Endothelial cell of umbilical vein (primary cell): ENCODE measurements around the gene SUGCT. TPM values are rescaled to one million over a fixed set of nuclear protein-coding genes. Genes with fewer than 3 reads are reported as not detected.

ENCODE experiments used
- BruUV-seq: library from RNA; stranded (reverse); fragments of 400-500 nt; replicated peaks from 2 replicates; lab custom pipeline; 2021; lab: Mats Ljungman, UMichigan
- CTCF ChIA-PET: fragments of 300-600, 350-600 bp; sonication (Branson Sonifier 250); formaldehyde crosslinking; loops from one replicate; lab custom pipeline; 2021; ENCODE audit warnings: antibody characterized with exemption, inconsistent platforms; lab: Charles Lee
- POLR2A ChIA-PET: fragments of 300-600, 350-600 bp; sonication (Branson Sonifier 250); formaldehyde crosslinking; loops from one replicate; lab custom pipeline; 2021; ENCODE audit warnings: antibody characterized with exemption, inconsistent platforms; lab: Charles Lee
- DNase-seq: peaks from one replicate; pipeline ENCODE4 v3.0.0-alpha.2; 2011; ENCODE audit warnings: low read depth, low spot score
- FAIRE-seq: peaks from 2 replicates; lab custom pipeline; 2011; peaks lifted over from hg19 to GRCh38; lab: Jason Lieb, UNC
- H2AFZ ChIP-seq: 2 replicates; pipeline ENCODE4 v1.6.0; 2012; ENCODE audit warnings: low read depth, low read length, control low read depth, inconsistent platforms
- H3K27ac ChIP-seq: 2 replicates; pipeline ENCODE4 v1.5.1; 2011; ENCODE audit warnings: low read depth, mild to moderate bottlenecking, control low read depth, low read length, moderate library complexity; ENCODE audit not compliant: insufficient read depth
- H3K27me3 ChIP-seq, 2 experiments: 2 replicates each; pipeline versions ENCODE4 v1.6.0 to v1.6.1; 2011; ENCODE audit warnings: low read length in 2 of 2, mixed read lengths in 1 of 2; ENCODE audit not compliant: control insufficient read depth in 2 of 2, insufficient read depth in 2 of 2
- H3K36me3 ChIP-seq, 2 experiments: 2 replicates in 1 of 2; 3 replicates in 1 of 2; pipeline ENCODE4 v1.5.1; 2011; ENCODE audit warnings: low read length in 2 of 2, mild to moderate bottlenecking in 1 of 2, moderate library complexity in 1 of 2; ENCODE audit not compliant: control insufficient read depth in 2 of 2, insufficient read depth in 2 of 2; ENCODE audit errors: extremely low read depth in 1 of 2
- H3K4me1 ChIP-seq: 3 replicates; pipeline ENCODE4 v1.5.1; 2011; ENCODE audit warnings: mild to moderate bottlenecking, low read length; ENCODE audit not compliant: control insufficient read depth, insufficient read depth; ENCODE audit errors: extremely low read depth
- H3K4me2 ChIP-seq: 2 replicates; pipeline ENCODE4 v1.6.1; 2011; ENCODE audit warnings: low read length, control low read depth, mixed read lengths; ENCODE audit not compliant: insufficient read depth
- H3K4me3 ChIP-seq, 3 experiments: fragments of 200-600 bp in 1 of 3; sonication (generic), shearing (Covaris generic) in 1 of 3; replicated peaks in 1 of 3; 2 replicates each; pipeline ENCODE4 v1.5.1; 2011 to 2016; ENCODE audit warnings: control low read depth in 3 of 3, low read length in 3 of 3, mild to moderate bottlenecking in 2 of 3, inconsistent platforms in 1 of 3, low read depth in 1 of 3, moderate library complexity in 1 of 3; ENCODE audit not compliant: insufficient read depth in 1 of 3
- H3K79me2 ChIP-seq: 2 replicates; pipeline ENCODE4 v1.6.0; 2012; ENCODE audit warnings: low read length, inconsistent platforms; ENCODE audit not compliant: control insufficient read depth, insufficient read depth
- H3K9ac ChIP-seq: replicated peaks from 2 replicates; pipeline ENCODE3; 2011; ENCODE audit warnings: low read length, control low read depth; ENCODE audit not compliant: insufficient read depth; ENCODE audit errors: extremely low read depth
- H3K9me1 ChIP-seq: replicated peaks from 3 replicates; pipeline ENCODE4 v1.6.0; 2011; ENCODE audit warnings: mild to moderate bottlenecking, low read length; ENCODE audit not compliant: control insufficient read depth, insufficient read depth; ENCODE audit errors: extremely low read depth
- H3K9me3 ChIP-seq: replicated peaks from 2 replicates; pipeline ENCODE4 v1.5.1; 2012; ENCODE audit warnings: low read length, inconsistent platforms; ENCODE audit not compliant: control insufficient read depth, insufficient read depth
- H4K20me1 ChIP-seq: replicated peaks from 2 replicates; pipeline ENCODE3; 2011; ENCODE audit warnings: mild to moderate bottlenecking, low read length; ENCODE audit not compliant: control insufficient read depth, insufficient read depth; ENCODE audit errors: extremely low read depth
- EZH2 ChIP-seq: IDR thresholded peaks from 2 replicates; pipeline ENCODE4 v1.6.1; 2012; ENCODE audit warnings: borderline replicate concordance, low read depth, mild to moderate bottlenecking, moderate library complexity, low read length, inconsistent platforms; ENCODE audit not compliant: severe bottlenecking
- FOS ChIP-seq: IDR thresholded peaks from 2 replicates; pipeline ENCODE4 v1.6.1; 2011; ENCODE audit warnings: mild to moderate bottlenecking, low read length, moderate library complexity, borderline replicate concordance; ENCODE audit not compliant: insufficient read depth
- POLR2AphosphoS5 ChIP-seq: IDR thresholded peaks from 2 replicates; pipeline ENCODE4 v1.6.1; 2012; ENCODE audit warnings: low read depth, mild to moderate bottlenecking, control low read depth, low read length, moderate library complexity; ENCODE audit not compliant: insufficient read depth
- dilution Hi-C: fragments of 300-500 bp; cut with MboI; formaldehyde crosslinking; loops from one replicate; pipeline ENCODE4 v1.15.0; 2019; ENCODE audit warnings: low sequenced_read_pairs; ENCODE audit not compliant: extremely low pct_ligation_motif_present
- intact Hi-C: fragments of 100-400 bp; cut with micrococcal nuclease; formaldehyde crosslinking; loops from one replicate; pipeline ENCODE4 v1.10.0; 2022
- polyA plus RNA-seq, 4 experiments: library from polyadenylated mRNA; depleted of rRNA in 3 of 4; stranded (reverse) in 3 of 4; unstranded in 1 of 4; fragments of >200 nt; gene quantifications; 2 replicates each; pipeline versions ENCODE4 v1.2.1 to v1.2.3, GENCODE V29; 2011 to 2012; ENCODE audit warnings: missing spikeins in 1 of 4
- total RNA-seq: library from RNA; stranded (reverse); gene quantifications from 2 replicates; pipeline ENCODE4 v1.2.3, GENCODE V29; 2021
- TF ChIP-seq, protein P1 (sequence below): IDR thresholded peaks from 2 replicates; pipeline ENCODE4 v1.6.1; 2011; ENCODE audit not compliant: insufficient read depth, insufficient read length
- TF ChIP-seq, protein P2 (sequence below), 2 donors: IDR thresholded peaks; 1 replicate in 1 of 2; 2 replicates in 1 of 2; pipeline ENCODE4 v1.5.1; 2011; ENCODE audit warnings: low read length in 2 of 2, mild to moderate bottlenecking in 2 of 2, moderate library complexity in 2 of 2, control low read depth in 1 of 2, inconsistent platforms in 1 of 2, low read depth in 1 of 2; ENCODE audit not compliant: insufficient read depth in 1 of 2; ENCODE audit errors: extremely low read depth in 1 of 2

Gene SUGCT
- total and polyA plus RNA-seq, 2 donors (not counting 3 experiments of a cell fraction or from before 2014, with no cell fraction given), result 1.2 to 1.4 TPM

DNA sequence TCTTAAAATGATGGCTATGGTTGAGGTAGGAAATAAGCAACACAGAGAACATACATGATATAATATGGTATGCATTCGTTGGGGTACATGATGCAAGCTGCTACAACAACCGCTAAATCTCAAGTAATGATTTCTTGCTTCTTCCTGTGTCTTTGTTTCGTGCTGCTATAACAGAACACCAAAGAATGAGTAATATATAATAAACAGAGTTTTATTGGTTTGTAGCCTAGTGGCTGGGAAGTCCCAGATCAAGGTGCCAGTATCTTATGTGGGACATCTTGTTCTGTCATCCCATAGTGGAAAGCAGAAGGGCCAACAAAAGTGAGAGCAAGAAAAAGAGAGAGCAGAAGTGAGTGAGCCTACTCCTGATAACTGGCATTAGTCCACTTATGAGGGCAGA is 689.7 kb downstream of the SUGCT start:
- POLR2A ChIA-PET, result no interaction called here

More for the DNA sequence above, 689.7 kb downstream of the SUGCT start:
- Histone ChIP-seq H3K36me3 (no peaks in the 10 kb centered on the region), H3K9me3 (no peaks in the 10 kb centered on the region), H3K79me2 (no peaks in the 10 kb centered on the region), H3K4me1 (no peaks in the 10 kb centered on the region), H3K27ac (no peak overlapping the region), H3K4me2 (no peak overlapping the region), H3K9ac (no peak overlapping the region), H4K20me1 (no peaks in the 10 kb centered on the region), H3K9me1 (no peaks in the 10 kb centered on the region), H3K27me3 (no peaks in the 10 kb centered on the region), H2AFZ (no peak overlapping the region), H3K4me3 (no peak overlapping the region)
- FAIRE-seq (no peak), DNase-seq (no peak)
- dilution Hi-C loops (no loop called here), intact Hi-C loops (no loop called here)
- CTCF ChIA-PET, result no interaction called here
- BruUV-seq, result no TSS peak
- TF ChIP-seq FOS (no peak), POLR2AphosphoS5 (no peak), EZH2 (no peak)
- TF ChIP-seq, protein P1, sequence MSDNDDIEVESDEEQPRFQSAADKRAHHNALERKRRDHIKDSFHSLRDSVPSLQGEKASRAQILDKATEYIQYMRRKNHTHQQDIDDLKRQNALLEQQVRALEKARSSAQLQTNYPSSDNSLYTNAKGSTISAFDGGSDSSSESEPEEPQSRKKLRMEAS, result no peak
- TF ChIP-seq, protein P2, sequence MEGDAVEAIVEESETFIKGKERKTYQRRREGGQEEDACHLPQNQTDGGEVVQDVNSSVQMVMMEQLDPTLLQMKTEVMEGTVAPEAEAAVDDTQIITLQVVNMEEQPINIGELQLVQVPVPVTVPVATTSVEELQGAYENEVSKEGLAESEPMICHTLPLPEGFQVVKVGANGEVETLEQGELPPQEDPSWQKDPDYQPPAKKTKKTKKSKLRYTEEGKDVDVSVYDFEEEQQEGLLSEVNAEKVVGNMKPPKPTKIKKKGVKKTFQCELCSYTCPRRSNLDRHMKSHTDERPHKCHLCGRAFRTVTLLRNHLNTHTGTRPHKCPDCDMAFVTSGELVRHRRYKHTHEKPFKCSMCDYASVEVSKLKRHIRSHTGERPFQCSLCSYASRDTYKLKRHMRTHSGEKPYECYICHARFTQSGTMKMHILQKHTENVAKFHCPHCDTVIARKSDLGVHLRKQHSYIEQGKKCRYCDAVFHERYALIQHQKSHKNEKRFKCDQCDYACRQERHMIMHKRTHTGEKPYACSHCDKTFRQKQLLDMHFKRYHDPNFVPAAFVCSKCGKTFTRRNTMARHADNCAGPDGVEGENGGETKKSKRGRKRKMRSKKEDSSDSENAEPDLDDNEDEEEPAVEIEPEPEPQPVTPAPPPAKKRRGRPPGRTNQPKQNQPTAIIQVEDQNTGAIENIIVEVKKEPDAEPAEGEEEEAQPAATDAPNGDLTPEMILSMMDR (IDR thresholded peaks at IDR 0.05; ENCODE audit: extremely low read depth in 1 of 2, insufficient read depth in 1 of 2, low read depth in 1 of 2, low read length in 2 of 2), result no peak
